NCI-H2196 treated with DMSO at 0.1 percent for 48 hours (cell line): Measurements from ENCODE around the gene ASPHD2.

Source experiments
- DNase-seq: peaks from one replicate; lab custom pipeline; 2025; ENCODE audit not compliant: unreplicated experiment; lab: John Stamatoyannopoulos, UW

Gene ASPHD2

GRCh38 chr22:26445577-26446275, 16.7 kb downstream of the ASPHD2 start:
- DNase-seq: no peak

- no peak for DNase-seq
These were observed 17.9 kb downstream of the ASPHD2 start for GRCh38 chr22:26446808-26447515.

- DNase-seq: no peak
These were observed 18.7 kb downstream of the ASPHD2 start for GRCh38 chr22:26447584-26448329.

GRCh38 chr22:26448334-26448733, 19.3 kb downstream of the ASPHD2 start:
- DNase-seq: no peak

GRCh38 chr22:26448941-26449340, 19.9 kb downstream of the ASPHD2 start:
- no peak for DNase-seq

GRCh38 chr22:26450453-26451185, 21.6 kb downstream of the ASPHD2 start:
- no peak for DNase-seq

- no peak for DNase-seq
These were observed 23.4 kb downstream of the ASPHD2 start for GRCh38 chr22:26452236-26453016.

GRCh38 chr22:26453216-26453615, 24.2 kb downstream of the ASPHD2 start:
- DNase-seq: no peak

GRCh38 chr22:26453812-26454500, 24.9 kb downstream of the ASPHD2 start:
- no peak for DNase-seq

- DNase-seq: no peak
These were observed 28.7 kb downstream of the ASPHD2 start for GRCh38 chr22:26457661-26458272.

GRCh38 chr22:26460202-26460601, 31.1 kb downstream of the ASPHD2 start:
- no peak for DNase-seq

GRCh38 chr22:26461188-26461810, 32.2 kb downstream of the ASPHD2 start:
- no peak for DNase-seq

GRCh38 chr22:26462051-26462450, 33.0 kb downstream of the ASPHD2 start:
- no peak for DNase-seq

- DNase-seq: no peak
These were observed 33.6 kb downstream of the ASPHD2 start for GRCh38 chr22:26462641-26463040.

- no peak for DNase-seq
These were observed 34.1 kb downstream of the ASPHD2 start for GRCh38 chr22:26463101-26463661.

GRCh38 chr22:26463688-26464087, 34.6 kb downstream of the ASPHD2 start:
- DNase-seq: no peak

- DNase-seq: no peak
These were observed 35.3 kb downstream of the ASPHD2 start for GRCh38 chr22:26464312-26464711.

GRCh38 chr22:26466196-26466595, 37.1 kb downstream of the ASPHD2 start:
- no peak for DNase-seq

GRCh38 chr22:26470807-26471206, 41.7 kb downstream of the ASPHD2 start:
- DNase-seq: no peak
